Measurements from ENCODE around the gene SOX30. TPM values are rescaled to one million over a fixed set of nuclear protein-coding genes. Genes with fewer than 3 reads are reported as not detected.

Gene SOX30
- total RNA-seq, 1 donor from 2014 or later: not detected

GRCh38 chr5:157618191-157618765, 34.0 kb downstream of the SOX30 start:
- H3K36me3 Mint-ChIP-seq (ENCODE audit: low read depth): no peaks in the 10 kb centered on the region
- H3K9me3 Mint-ChIP-seq (ENCODE audit: low read depth): peaks cover 10% of the 10 kb centered on the region
- H3K4me1 Mint-ChIP-seq (ENCODE audit: low read depth): no peaks in the 10 kb centered on the region
- no peak for TF ChIP-seq CTCF (IDR thresholded peaks at IDR 0.05)
- H3K27me3 Mint-ChIP-seq (ENCODE audit: low read depth): no peaks in the 10 kb centered on the region
- DNase-seq (ENCODE audit: low spot score): no peak
- H3K27ac Mint-ChIP-seq (ENCODE audit: unreplicated experiment): no peak overlapping the region
- no peak overlapping the region for H3K4me3 Mint-ChIP-seq (ENCODE audit: unreplicated experiment)

GRCh38 chr5:157616785-157617184, 35.5 kb downstream of the SOX30 start:
- no peaks in the 10 kb centered on the region for H3K36me3 Mint-ChIP-seq (ENCODE audit: low read depth)
- H3K4me3 Mint-ChIP-seq (ENCODE audit: unreplicated experiment): no peak overlapping the region
- no peaks in the 10 kb centered on the region for H3K27me3 Mint-ChIP-seq (ENCODE audit: low read depth)
- H3K27ac Mint-ChIP-seq (ENCODE audit: unreplicated experiment): no peak overlapping the region
- no peak for DNase-seq (ENCODE audit: low spot score)
- TF ChIP-seq CTCF (IDR thresholded peaks at IDR 0.05): no peak
- no peaks in the 10 kb centered on the region for H3K4me1 Mint-ChIP-seq (ENCODE audit: low read depth)
- H3K9me3 Mint-ChIP-seq (ENCODE audit: low read depth): no peaks in the 10 kb centered on the region

GRCh38 chr5:157613385-157614245, 38.6 kb downstream of the SOX30 start:
- DNase-seq (ENCODE audit: low spot score): no peak
- H3K4me1 Mint-ChIP-seq (ENCODE audit: low read depth): peaks cover 13% of the 10 kb centered on the region
- H3K9me3 Mint-ChIP-seq (ENCODE audit: low read depth): no peaks in the 10 kb centered on the region
- no peaks in the 10 kb centered on the region for H3K36me3 Mint-ChIP-seq (ENCODE audit: low read depth)
- no peak for TF ChIP-seq CTCF (IDR thresholded peaks at IDR 0.05)
- no peak overlapping the region for H3K4me3 Mint-ChIP-seq (ENCODE audit: unreplicated experiment)
- no peaks in the 10 kb centered on the region for H3K27me3 Mint-ChIP-seq (ENCODE audit: low read depth)
- H3K27ac Mint-ChIP-seq (ENCODE audit: unreplicated experiment): no peak overlapping the region

- no peaks in the 10 kb centered on the region for H3K27me3 Mint-ChIP-seq (ENCODE audit: low read depth)
- no peaks in the 10 kb centered on the region for H3K36me3 Mint-ChIP-seq (ENCODE audit: low read depth)
- H3K4me1 Mint-ChIP-seq (ENCODE audit: low read depth): peaks cover 22% of the 10 kb centered on the region
- no peak for TF ChIP-seq CTCF (IDR thresholded peaks at IDR 0.05)
- H3K4me3 Mint-ChIP-seq (ENCODE audit: unreplicated experiment): no peak overlapping the region
- H3K9me3 Mint-ChIP-seq (ENCODE audit: low read depth): no peaks in the 10 kb centered on the region
- DNase-seq (ENCODE audit: low spot score): no peak
- no peak overlapping the region for H3K27ac Mint-ChIP-seq (ENCODE audit: unreplicated experiment)
Measured at GRCh38 chr5:157612581-157612980, 39.7 kb downstream of the SOX30 start.

GRCh38 chr5:157611571-157612476, 40.4 kb downstream of the SOX30 start:
- Mint-ChIP-seq H3K27me3 (ENCODE audit: low read depth) (no peaks in the 10 kb centered on the region), H3K9me3 (ENCODE audit: low read depth) (no peaks in the 10 kb centered on the region), H3K4me3 (ENCODE audit: unreplicated experiment) (no peak overlapping the region), H3K36me3 (ENCODE audit: low read depth) (no peaks in the 10 kb centered on the region), H3K4me1 (ENCODE audit: low read depth) (peaks cover 26% of the 10 kb centered on the region), H3K27ac (ENCODE audit: unreplicated experiment) (no peak overlapping the region)
- no peak for TF ChIP-seq CTCF (IDR thresholded peaks at IDR 0.05)
- no peak for DNase-seq (ENCODE audit: low spot score)

Data from chondrocyte (in vitro differentiated cells).